T-cell (primary cell): ENCODE results near the gene ACSL4. TPM values are rescaled to one million over a fixed set of nuclear protein-coding genes. Genes with fewer than 3 reads are reported as not detected.

ENCODE experiments used
- ATAC-seq, 4 experiments: fragments of 200-7000 bp in 3 of 4; fragments of 150-1000 bp in 1 of 4; cut with Tn5 transposase; replicated peaks in 1 of 4; 1 replicate in 3 of 4; 2 replicates in 1 of 4; pipeline ENCODE4 v1.10.0; 2021; ENCODE audit warnings: moderate library complexity in 3 of 4, mild to moderate bottlenecking in 2 of 4, moderate number of reproducible peaks in 1 of 4
- CTCF ChIA-PET, 2 donors: fragments of 300-600 bp; sonication (Branson Sonifier 250); formaldehyde crosslinking; loops; one replicate each; lab custom pipeline; 2022; ENCODE audit warnings: antibody characterized with exemption in 2 of 2; lab: Charles Lee
- POLR2A ChIA-PET, 2 donors: fragments of 300-600 bp; sonication (Branson Sonifier 250); formaldehyde crosslinking; loops; one replicate each; lab custom pipeline; 2022; ENCODE audit warnings: antibody characterized with exemption in 2 of 2; lab: Charles Lee
- DNase-seq, 35 experiments: peaks; one replicate each; pipeline versions ENCODE4 v3.0.0 to v3.0.0-alpha.2; 2013 to 2023
- H3K27ac ChIP-seq: one replicate; pipeline ENCODE4 v1.5.1; 2013; ENCODE audit warnings: low read length
- H3K27me3 ChIP-seq, 2 experiments: replicated peaks in 1 of 2; 1 replicate in 1 of 2; 2 replicates in 1 of 2; pipeline versions ENCODE4 v1.6.1 to v1.7.0; 2013; ENCODE audit warnings: low read length in 1 of 2, mixed read lengths in 1 of 2; ENCODE audit not compliant: control insufficient read depth in 2 of 2, insufficient read depth in 2 of 2; ENCODE audit errors: extremely low read depth in 1 of 2
- H3K36me3 ChIP-seq, 2 donors: 1 replicate in 1 of 2; 2 replicates in 1 of 2; pipeline versions ENCODE4 v1.6.1 to v1.7.0; 2013; ENCODE audit warnings: low read length in 1 of 2; ENCODE audit not compliant: control insufficient read depth in 2 of 2, insufficient read depth in 1 of 2; ENCODE audit errors: extremely low read depth in 1 of 2
- H3K4me1 ChIP-seq, 2 experiments: 1 replicate in 1 of 2; 2 replicates in 1 of 2; pipeline versions ENCODE4 v1.6.1 to v1.7.0; 2013; ENCODE audit warnings: low read length in 2 of 2, mixed read lengths in 1 of 2; ENCODE audit not compliant: insufficient read depth in 2 of 2, control insufficient read depth in 1 of 2; ENCODE audit errors: extremely low read depth in 1 of 2
- H3K4me3 ChIP-seq, 2 donors: 1 replicate in 1 of 2; 2 replicates in 1 of 2; pipeline versions ENCODE4 v1.5.1 to v1.7.0; 2013; ENCODE audit warnings: mild to moderate bottlenecking in 2 of 2, low read length in 1 of 2, moderate library complexity in 1 of 2; ENCODE audit not compliant: control insufficient read depth in 1 of 2; ENCODE audit errors: extremely low read depth in 1 of 2
- H3K9me3 ChIP-seq: 2 replicates; pipeline ENCODE4 v1.7.0; 2013
- H3K27ac Mint-ChIP-seq, 2 donors: one replicate each; pipeline ENCODE4 v1.8.0; 2020 to 2021; ENCODE audit warnings: mild to moderate bottlenecking in 2 of 2, mixed read lengths in 2 of 2
- H3K27me3 Mint-ChIP-seq, 2 donors: one replicate each; pipeline ENCODE4 v1.8.0; 2021 to 2022; ENCODE audit warnings: mixed read lengths in 2 of 2
- H3K36me3 Mint-ChIP-seq: one replicate; pipeline ENCODE4 v1.8.0; 2021; ENCODE audit warnings: mixed read lengths
- H3K4me1 Mint-ChIP-seq, 3 donors: one replicate each; pipeline ENCODE4 v1.8.0; 2020 to 2022; ENCODE audit warnings: mixed read lengths in 3 of 3, mild to moderate bottlenecking in 1 of 3
- H3K4me3 Mint-ChIP-seq, 3 donors: one replicate each; pipeline ENCODE4 v1.8.0; 2020 to 2022; ENCODE audit warnings: mild to moderate bottlenecking in 3 of 3, mixed read lengths in 3 of 3, moderate library complexity in 3 of 3
- H3K9me3 Mint-ChIP-seq, 3 donors: one replicate each; pipeline ENCODE4 v1.8.0; 2020 to 2022; ENCODE audit warnings: mixed read lengths in 3 of 3
- WGBS: methylation state at CpG from one replicate; pipeline ENCODE4 v1.1.5; 2013; ENCODE audit warnings: missing lambda C conversion rate; ENCODE audit not compliant: insufficient coverage; 5-methylcytosine and 5-hydroxymethylcytosine counted together
- total RNA-seq, 35 experiments: library from RNA in 6 of 35; stranded (reverse) in 6 of 35; fragments of 120-200 nt in 1 of 35; gene quantifications; one replicate each; pipeline versions ENCODE4 v1.2.1 to v1.2.4 and lab custom pipeline; 2013 to 2026

Gene ACSL4
- total RNA-seq = 10 to 100 TPM; 16.0 to 27.3 (median 17.1) TPM
- 26.9 TPM for total RNA-seq (2013)
- 30.6 to 317 (median 71.2) reads per million in 29 experiments for total RNA-seq (lab: John Stamatoyannopoulos, UW)

- H3K4me1 Mint-ChIP-seq = peaks cover 26 to 39% (median 33%) of the 10 kb centered on the region in 3 donors
- POLR2A ChIA-PET = interaction anchor here in 1 of 2 donors (1.1 kb wide), 1 partner anchor 1948 kb away, joined by 3 read pairs; the partner anchor contains the start of gene ALG13
- DNase-seq (peak; percentile 64 to 88 (median 81)), ATAC-seq (peak; percentile 90 to 97 (median 93))
- Histone ChIP-seq H3K36me3 (no peaks in the 10 kb centered on the region), H3K27ac (peak within 1 kb of the TSS; percentile 83), H3K4me3 (peak within 1 kb of the TSS; percentile 54 to 96), H3K4me1 (peaks cover 4 to 6% of the 10 kb centered on the region in 2 experiments), H3K9me3 (no peaks in the 10 kb centered on the region), H3K27me3 (no peaks in the 10 kb centered on the region)
- H3K36me3 Mint-ChIP-seq = peaks cover 4% of the 10 kb centered on the region
- CTCF ChIA-PET = interaction anchor here (0.6 to 1.4 kb wide), 3 partner anchors 20 to 269 kb away, joined by 3 to 14 read pairs (median 6); no protein-coding TSS in a partner anchor
- peak within 1 kb of the TSS; percentile 94 to 96 for H3K27ac Mint-ChIP-seq
- H3K4me3 Mint-ChIP-seq = peak within 1 kb of the TSS; percentile 92 to 100 (median 94)
- WGBS = under 1% methylated on average over 75 of the region's 89 CpGs
- no peaks in the 10 kb centered on the region for H3K9me3 Mint-ChIP-seq
- peaks cover 0 to 5% of the 10 kb centered on the region in 2 donors for H3K27me3 Mint-ChIP-seq
Measured at GRCh38 chrX:109732807-109733612, at the start of gene ACSL4. ACSL4 (minus strand) TSS chrX:109733257; CDS start chrX:109683363, 49,894 bp downstream.

DNA sequence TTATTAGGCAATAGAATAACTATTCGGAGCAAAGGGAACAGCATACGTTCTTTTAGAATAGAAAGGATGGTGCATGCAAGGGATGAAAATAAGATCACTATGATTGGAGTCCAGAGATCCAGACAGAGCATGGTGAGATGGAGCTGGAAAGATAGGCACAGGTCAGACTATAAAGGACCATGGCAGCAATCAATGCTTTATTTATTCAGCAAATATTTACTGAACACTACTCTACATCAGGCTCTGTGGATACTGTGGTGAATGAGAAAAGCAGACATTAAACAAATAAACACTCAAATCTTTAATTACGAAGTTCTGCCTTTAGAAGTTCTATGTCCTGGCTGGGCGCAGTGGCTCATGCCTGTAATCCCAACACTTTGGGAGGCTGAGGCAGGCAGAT, 44.7 kb upstream of the ACSL4 start:
- H3K27ac ChIP-seq = no peak overlapping the region
- POLR2A ChIA-PET = no interaction called here
- no peak overlapping the region for H3K4me3 ChIP-seq
- CTCF ChIA-PET = no interaction called here
- Mint-ChIP-seq H3K36me3 (no peaks in the 10 kb centered on the region), H3K9me3 (no peaks in the 10 kb centered on the region), H3K27ac (no peak overlapping the region), H3K27me3 (peaks cover 0 to 13% of the 10 kb centered on the region in 2 donors), H3K4me3 (no peak overlapping the region), H3K4me1 (peaks cover 2% of the 10 kb centered on the region in 3 donors)
- ATAC-seq (no peak), DNase-seq (no peak)
- H3K4me1 ChIP-seq = no peaks in the 10 kb centered on the region
- H3K27me3 ChIP-seq = no peaks in the 10 kb centered on the region
- H3K9me3 ChIP-seq = no peaks in the 10 kb centered on the region
- H3K36me3 ChIP-seq = no peaks in the 10 kb centered on the region
- WGBS = no CpG with 5 or more reads among the region's 4 CpGs

GRCh38 chrX:109776986-109777385, 43.9 kb upstream of the ACSL4 start:
- DNase-seq = no peak
- no peaks in the 10 kb centered on the region for H3K27me3 ChIP-seq
- H3K4me3 ChIP-seq = no peak overlapping the region
- no peaks in the 10 kb centered on the region for H3K36me3 ChIP-seq
- ChIA-PET POLR2A (no interaction called here), CTCF (no interaction called here)
- no peak overlapping the region for H3K27ac ChIP-seq
- no peaks in the 10 kb centered on the region for H3K4me1 ChIP-seq
- Mint-ChIP-seq H3K27me3 (peaks cover 0 to 13% of the 10 kb centered on the region in 2 donors), H3K9me3 (no peaks in the 10 kb centered on the region), H3K4me3 (no peak overlapping the region), H3K27ac (no peak overlapping the region), H3K4me1 (no peaks in the 10 kb centered on the region), H3K36me3 (no peaks in the 10 kb centered on the region)
- ATAC-seq = no peak
- WGBS = no CpG with 5 or more reads among the region's 4 CpGs
- no peaks in the 10 kb centered on the region for H3K9me3 ChIP-seq

GRCh38 chrX:109776432-109776831, 43.4 kb upstream of the ACSL4 start:
- H3K27ac ChIP-seq = no peak overlapping the region
- Mint-ChIP-seq H3K27me3 (peaks cover 0 to 13% of the 10 kb centered on the region in 2 donors), H3K4me1 (no peaks in the 10 kb centered on the region), H3K9me3 (no peaks in the 10 kb centered on the region), H3K4me3 (no peak overlapping the region), H3K36me3 (no peaks in the 10 kb centered on the region), H3K27ac (no peak overlapping the region)
- CTCF ChIA-PET = no interaction called here
- POLR2A ChIA-PET = no interaction called here
- WGBS = no CpG with 5 or more reads among the region's 3 CpGs
- DNase-seq (no peak), ATAC-seq (no peak)
- H3K4me3 ChIP-seq = no peak overlapping the region
- H3K9me3 ChIP-seq = no peaks in the 10 kb centered on the region
- no peaks in the 10 kb centered on the region for H3K4me1 ChIP-seq
- no peaks in the 10 kb centered on the region for H3K27me3 ChIP-seq
- H3K36me3 ChIP-seq = no peaks in the 10 kb centered on the region

- Mint-ChIP-seq H3K4me1 (no peaks in the 10 kb centered on the region), H3K27me3 (peaks cover 0 to 13% of the 10 kb centered on the region in 2 donors), H3K9me3 (no peaks in the 10 kb centered on the region), H3K27ac (no peak overlapping the region), H3K36me3 (no peaks in the 10 kb centered on the region), H3K4me3 (no peak overlapping the region)
- Histone ChIP-seq H3K9me3 (no peaks in the 10 kb centered on the region), H3K36me3 (no peaks in the 10 kb centered on the region), H3K4me1 (no peaks in the 10 kb centered on the region), H3K4me3 (no peak overlapping the region), H3K27me3 (no peaks in the 10 kb centered on the region), H3K27ac (no peak overlapping the region)
- ChIA-PET CTCF (no interaction called here), POLR2A (no interaction called here)
- no peak for DNase-seq
- WGBS = 80% methylated on average over 2 of the region's 3 CpGs
- no peak for ATAC-seq
Measured at GRCh38 chrX:109775386-109775785, 42.3 kb upstream of the ACSL4 start.

GRCh38 chrX:109774706-109775105, 41.6 kb upstream of the ACSL4 start:
- ChIA-PET POLR2A (no interaction called here), CTCF (interaction anchor here in 1 of 2 donors (1.1 kb wide), 1 partner anchor 62 kb away, joined by 3 read pairs; no protein-coding TSS in a partner anchor)
- WGBS = no CpG with 5 or more reads among the region's 5 CpGs
- H3K36me3 Mint-ChIP-seq = no peaks in the 10 kb centered on the region
- no peak overlapping the region for H3K4me3 Mint-ChIP-seq
- no peak overlapping the region for H3K27ac Mint-ChIP-seq
- Histone ChIP-seq H3K4me3 (no peak overlapping the region), H3K27ac (no peak overlapping the region), H3K27me3 (no peaks in the 10 kb centered on the region), H3K9me3 (no peaks in the 10 kb centered on the region), H3K4me1 (no peaks in the 10 kb centered on the region), H3K36me3 (no peaks in the 10 kb centered on the region)
- H3K9me3 Mint-ChIP-seq = peaks cover 0 to 3% (median 0%) of the 10 kb centered on the region in 3 donors
- ATAC-seq (no peak), DNase-seq (no peak)
- H3K27me3 Mint-ChIP-seq = peaks cover 0 to 13% of the 10 kb centered on the region in 2 donors
- no peaks in the 10 kb centered on the region for H3K4me1 Mint-ChIP-seq
